Calu3 (cell line): ENCODE results near the gene RELCH. TPM values are rescaled to one million over a fixed set of nuclear protein-coding genes. Genes with fewer than 3 reads are reported as not detected.

Experiments
- BruUV-seq: library from RNA; stranded (reverse); fragments of 400-500 nt; replicated peaks from 2 replicates; lab custom pipeline; 2021; lab: Mats Ljungman, UMichigan
- CTCF ChIA-PET: fragments of 300-600 bp; sonication (Branson Sonifier 250); formaldehyde crosslinking; loops from one replicate; lab custom pipeline; 2022; ENCODE audit warnings: antibody characterized with exemption; lab: Charles Lee
- DNase-seq: peaks from one replicate; pipeline ENCODE4 v3.0.0; 2022
- H3K27ac Mint-ChIP-seq: one replicate; pipeline ENCODE4 v1.8.0; 2022; ENCODE audit warnings: mixed read lengths; ENCODE audit not compliant: unreplicated experiment
- H3K27me3 Mint-ChIP-seq: one replicate; pipeline ENCODE4 v1.8.0; 2022; ENCODE audit warnings: mixed read lengths; ENCODE audit not compliant: unreplicated experiment
- H3K36me3 Mint-ChIP-seq: one replicate; pipeline ENCODE4 v1.8.0; 2022; ENCODE audit warnings: mild to moderate bottlenecking, moderate library complexity, mixed read lengths; ENCODE audit not compliant: insufficient read depth, unreplicated experiment
- H3K4me1 Mint-ChIP-seq: one replicate; pipeline ENCODE4 v1.8.0; 2022; ENCODE audit warnings: mild to moderate bottlenecking, low read depth, mixed read lengths; ENCODE audit not compliant: unreplicated experiment
- H3K4me3 Mint-ChIP-seq: one replicate; pipeline ENCODE4 v1.8.0; 2022; ENCODE audit warnings: mild to moderate bottlenecking, low read depth, moderate library complexity, mixed read lengths; ENCODE audit not compliant: unreplicated experiment
- H3K9me3 Mint-ChIP-seq: one replicate; pipeline ENCODE4 v1.8.0; 2022; ENCODE audit warnings: low read depth, mixed read lengths; ENCODE audit not compliant: unreplicated experiment
- intact Hi-C: fragments of 100-400 bp; cut with micrococcal nuclease; formaldehyde crosslinking; loops from one replicate; pipeline ENCODE4 v1.10.0; 2022; ENCODE audit not compliant: unreplicated experiment
- total RNA-seq: library from RNA; stranded (reverse); gene quantifications from 2 replicates; pipeline ENCODE4 v1.2.3, GENCODE V29; 2022
- TF ChIP-seq, protein P1 (sequence below): fragments of 200-600 bp; IDR thresholded peaks from one replicate; pipeline ENCODE4 v1.8.0; 2022; ENCODE audit warnings: antibody characterized with exemption; ENCODE audit not compliant: unreplicated experiment

RELCH gene
- total RNA-seq, 1 experiment from 2014 or later, result 54.5 TPM

DNA sequence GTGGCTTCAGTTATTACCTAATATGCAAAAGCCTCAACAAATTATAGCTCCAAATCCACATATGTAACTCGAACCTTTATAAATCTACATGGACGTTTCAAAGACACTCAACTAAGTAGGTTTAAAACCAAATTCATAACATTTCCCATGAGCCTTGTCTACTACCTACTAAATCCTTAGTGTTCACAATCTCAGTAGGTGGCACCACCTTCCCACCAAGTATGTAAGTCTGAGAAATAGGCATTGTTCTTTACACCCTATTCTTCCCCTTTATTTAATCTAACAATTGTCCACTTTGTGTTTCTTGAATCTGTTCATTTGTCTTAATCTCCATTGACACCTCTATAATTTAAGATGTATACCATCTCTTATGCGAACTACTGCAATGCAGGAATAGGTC is 4.8 kb upstream of the RELCH start:
- Mint-ChIP-seq H3K36me3 (peaks cover 21% of the 10 kb centered on the region), H3K4me3 (no peak overlapping the region), H3K4me1 (peaks cover 26% of the 10 kb centered on the region), H3K27ac (no peak overlapping the region), H3K27me3 (no peaks in the 10 kb centered on the region), H3K9me3 (no peaks in the 10 kb centered on the region)
- TF ChIP-seq, protein P1, sequence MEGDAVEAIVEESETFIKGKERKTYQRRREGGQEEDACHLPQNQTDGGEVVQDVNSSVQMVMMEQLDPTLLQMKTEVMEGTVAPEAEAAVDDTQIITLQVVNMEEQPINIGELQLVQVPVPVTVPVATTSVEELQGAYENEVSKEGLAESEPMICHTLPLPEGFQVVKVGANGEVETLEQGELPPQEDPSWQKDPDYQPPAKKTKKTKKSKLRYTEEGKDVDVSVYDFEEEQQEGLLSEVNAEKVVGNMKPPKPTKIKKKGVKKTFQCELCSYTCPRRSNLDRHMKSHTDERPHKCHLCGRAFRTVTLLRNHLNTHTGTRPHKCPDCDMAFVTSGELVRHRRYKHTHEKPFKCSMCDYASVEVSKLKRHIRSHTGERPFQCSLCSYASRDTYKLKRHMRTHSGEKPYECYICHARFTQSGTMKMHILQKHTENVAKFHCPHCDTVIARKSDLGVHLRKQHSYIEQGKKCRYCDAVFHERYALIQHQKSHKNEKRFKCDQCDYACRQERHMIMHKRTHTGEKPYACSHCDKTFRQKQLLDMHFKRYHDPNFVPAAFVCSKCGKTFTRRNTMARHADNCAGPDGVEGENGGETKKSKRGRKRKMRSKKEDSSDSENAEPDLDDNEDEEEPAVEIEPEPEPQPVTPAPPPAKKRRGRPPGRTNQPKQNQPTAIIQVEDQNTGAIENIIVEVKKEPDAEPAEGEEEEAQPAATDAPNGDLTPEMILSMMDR, result no peak
- BruUV-seq, result no TSS peak
- intact Hi-C loops, result no loop called here
- no peak for DNase-seq
- CTCF ChIA-PET, result no interaction called here

DNA sequence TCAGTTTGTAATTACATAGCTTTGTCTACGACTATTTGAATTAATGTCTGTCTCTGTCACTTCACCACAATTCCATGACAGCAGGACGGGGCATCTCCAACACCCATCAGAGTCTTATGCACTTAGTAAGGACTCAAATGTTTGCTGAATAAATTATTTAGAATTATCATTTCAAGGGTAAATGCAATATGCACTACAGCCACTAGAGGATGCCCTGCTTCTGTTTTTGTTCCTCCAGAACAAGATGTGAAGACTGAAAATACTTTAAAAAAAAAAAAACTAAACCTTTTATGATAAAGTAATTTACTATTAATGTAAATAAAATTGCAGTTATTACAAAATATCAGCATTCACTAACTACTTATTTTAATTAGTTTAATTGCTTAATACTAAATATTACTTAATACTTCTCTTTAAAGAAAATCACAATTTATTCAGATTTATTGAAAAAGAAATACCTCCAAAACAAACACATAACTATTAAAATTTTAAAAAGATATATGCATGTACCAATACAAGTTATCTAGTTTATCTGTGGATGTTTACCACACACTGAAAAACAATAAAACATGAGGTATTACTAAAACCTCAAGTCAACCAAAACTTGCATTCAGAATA is 3.4 kb upstream of the RELCH start:
- H3K4me3 Mint-ChIP-seq, result no peak overlapping the region

DNA sequence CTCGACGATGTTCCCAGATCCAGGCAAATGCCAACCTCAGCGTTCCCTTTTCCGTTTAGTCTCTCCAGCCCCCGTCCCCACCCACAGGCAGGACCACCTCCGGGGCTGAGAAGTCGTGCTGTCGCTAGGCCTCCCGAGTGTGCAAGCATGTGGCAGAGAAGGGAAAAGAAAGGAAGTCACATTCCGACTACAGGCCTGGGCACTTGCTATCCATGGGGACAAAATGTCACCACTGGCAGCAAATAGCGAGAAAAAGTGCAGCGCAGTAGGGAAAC is 619 bp upstream of the RELCH start:
- H3K36me3 Mint-ChIP-seq, result peaks cover 56% of the 10 kb centered on the region

More for the DNA sequence above, 3.4 kb upstream of the RELCH start:
- peaks cover 26% of the 10 kb centered on the region for H3K4me1 Mint-ChIP-seq
- TF ChIP-seq, protein P1, result peak; percentile 89
- CTCF ChIA-PET, result interaction anchor here (1.5 kb wide), 1 partner anchor 65 kb away, joined by 4 read pairs; no protein-coding TSS in a partner anchor
- BruUV-seq, result no TSS peak
- H3K27ac Mint-ChIP-seq, result no peak overlapping the region
- H3K36me3 Mint-ChIP-seq, result peaks cover 36% of the 10 kb centered on the region
- H3K9me3 Mint-ChIP-seq, result no peaks in the 10 kb centered on the region
- H3K27me3 Mint-ChIP-seq, result no peaks in the 10 kb centered on the region
- DNase-seq, result peak; percentile 57
- intact Hi-C loops, result loop anchor here (1.0 to 2.0 kb wide), 2 partner anchors 66 to 237 kb away; no protein-coding TSS in a partner anchor

DNA sequence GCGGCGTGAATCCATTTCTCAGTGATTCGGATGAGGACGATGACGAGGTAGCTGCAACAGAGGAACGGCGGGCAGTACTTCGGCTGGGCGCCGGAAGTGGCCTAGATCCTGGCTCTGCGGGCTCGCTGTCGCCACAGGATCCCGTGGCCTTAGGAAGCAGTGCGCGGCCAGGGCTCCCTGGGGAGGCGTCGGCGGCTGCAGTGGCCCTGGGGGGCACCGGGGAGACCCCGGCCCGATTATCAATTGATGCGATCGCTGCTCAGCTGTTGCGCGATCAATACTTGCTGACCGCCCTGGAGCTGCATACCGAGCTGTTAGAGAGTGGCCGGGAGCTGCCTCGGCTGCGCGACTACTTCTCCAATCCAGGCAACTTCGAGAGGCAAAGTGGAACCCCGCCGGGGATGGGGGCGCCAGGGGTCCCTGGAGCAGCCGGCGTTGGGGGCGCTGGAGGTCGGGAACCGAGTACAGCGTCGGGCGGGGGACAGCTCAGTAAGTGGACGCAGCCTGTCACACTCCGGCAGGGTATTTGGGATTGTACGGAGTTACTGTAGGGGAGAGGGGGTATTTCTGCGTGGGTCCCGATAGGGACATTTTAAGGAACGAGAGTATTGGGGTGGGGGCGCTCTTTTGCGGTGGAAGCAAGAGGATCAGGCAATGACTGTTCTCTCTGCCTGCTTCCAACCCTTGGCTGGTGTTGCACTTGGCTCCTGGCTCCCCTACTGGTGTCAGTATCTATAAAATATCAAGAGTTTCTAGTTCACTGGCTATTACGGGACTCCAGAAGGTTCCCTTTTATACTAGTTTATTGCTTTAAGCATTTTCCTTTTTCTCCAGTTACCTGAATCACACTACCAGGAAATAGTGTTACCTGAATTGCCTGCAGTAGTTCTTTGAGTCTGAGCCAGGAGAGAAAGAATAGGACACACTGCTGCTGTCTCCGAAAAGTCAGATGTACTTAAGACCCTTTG is 772 bp downstream of the RELCH start:
- Mint-ChIP-seq H3K27me3 (no peaks in the 10 kb centered on the region), H3K9me3 (no peaks in the 10 kb centered on the region), H3K4me3 (peak overlapping the region; percentile 99), H3K36me3 (peaks cover 56% of the 10 kb centered on the region), H3K4me1 (peaks cover 31% of the 10 kb centered on the region), H3K27ac (peak overlapping the region; percentile 97)
- TF ChIP-seq, protein P1, result no peak
- DNase-seq, result peak; percentile 34
- intact Hi-C loops, result loop anchor here (5.0 kb wide), 1 partner anchor 134 kb away; no protein-coding TSS in a partner anchor
- BruUV-seq, result no TSS peak
- CTCF ChIA-PET, result interaction anchor here (0.5 to 3.5 kb wide), 5 partner anchors 11 to 706 kb away, joined by 3 to 14 read pairs (median 5); no protein-coding TSS in a partner anchor

More for the DNA sequence above, 619 bp upstream of the RELCH start:
- Mint-ChIP-seq H3K9me3 (no peaks in the 10 kb centered on the region), H3K4me1 (peaks cover 35% of the 10 kb centered on the region), H3K4me3 (peak overlapping the region; percentile 99), H3K27ac (peak overlapping the region; percentile 97), H3K27me3 (no peaks in the 10 kb centered on the region)
- CTCF ChIA-PET, result interaction anchor here (0.7 to 3.5 kb wide), 3 partner anchors 12 to 64 kb away, joined by 3 to 14 read pairs (median 14); no protein-coding TSS in a partner anchor
- intact Hi-C loops, result loop anchor here (5.0 kb wide), 1 partner anchor 136 kb away; no protein-coding TSS in a partner anchor
- TF ChIP-seq, protein P1, result no peak
- BruUV-seq, result TSS peak; percentile 62
- DNase-seq, result no peak
